H1 (cell line): ENCODE measurements around the gene ZDHHC9. TPM values are rescaled to one million over a fixed set of nuclear protein-coding genes. Genes with fewer than 3 reads are reported as not detected.

Experiments used
- CTCF ChIA-PET: fragments of 300-600 bp; sonication (Branson Sonifier 250); formaldehyde crosslinking; loops from one replicate; lab custom pipeline; 2021; ENCODE audit not compliant: partially characterized antibody; lab: Charles Lee
- POLR2A ChIA-PET: fragments of 300-600 bp; sonication (Branson Sonifier 250); formaldehyde crosslinking; loops from one replicate; lab custom pipeline; 2021; ENCODE audit warnings: inconsistent platforms; ENCODE audit not compliant: partially characterized antibody; lab: Charles Lee
- DNase-seq, 2 experiments: peaks; one replicate each; pipeline versions ENCODE4 v3.0.0 to v3.0.0-alpha.2; 2010 to 2022; ENCODE audit warnings: low spot score in 2 of 2, low read depth in 1 of 2, mixed read lengths in 1 of 2
- FAIRE-seq: peaks from 2 replicates; lab custom pipeline; 2011; peaks lifted over from hg19 to GRCh38; lab: Jason Lieb, UNC
- H2AFZ ChIP-seq: 2 replicates; pipeline ENCODE4 v1.8.1; 2012; ENCODE audit warnings: low read length, inconsistent platforms
- H2AK5ac ChIP-seq: 2 replicates; pipeline ENCODE4 v1.6.1; 2013; ENCODE audit warnings: low read depth, low read length
- H2BK120ac ChIP-seq: replicated peaks from 2 replicates; pipeline ENCODE3; 2013; ENCODE audit warnings: low read depth, low read length, inconsistent platforms
- H2BK12ac ChIP-seq: 2 replicates; pipeline ENCODE4 v1.6.1; 2013; ENCODE audit warnings: low read depth, low read length
- H2BK15ac ChIP-seq: 2 replicates; pipeline ENCODE4 v1.6.1; 2013; ENCODE audit warnings: low read length
- H2BK20ac ChIP-seq: 2 replicates; pipeline ENCODE4 v1.6.1; 2013; ENCODE audit warnings: low read length
- H2BK5ac ChIP-seq: 2 replicates; pipeline ENCODE4 v1.6.1; 2013; ENCODE audit warnings: low read depth, low read length
- H3K14ac ChIP-seq: 2 replicates; pipeline ENCODE4 v1.6.1; 2013; ENCODE audit warnings: inconsistent platforms; ENCODE audit not compliant: insufficient read length
- H3K18ac ChIP-seq: 2 replicates; pipeline ENCODE4 v1.6.1; 2013; ENCODE audit warnings: low read length; ENCODE audit errors: extremely low read depth
- H3K23ac ChIP-seq: 2 replicates; pipeline ENCODE4 v1.6.1; 2013; ENCODE audit warnings: inconsistent platforms; ENCODE audit not compliant: insufficient read length
- H3K23me2 ChIP-seq: 2 replicates; pipeline ENCODE4 v1.6.1; 2013; ENCODE audit warnings: low read depth, low read length
- H3K27ac ChIP-seq: 2 replicates; pipeline ENCODE4 v1.6.1; 2011; ENCODE audit warnings: low read depth, low read length, inconsistent platforms
- H3K27me3 ChIP-seq, 4 experiments: replicated peaks in 1 of 4; 1 replicate in 1 of 4; 2 replicates in 3 of 4; pipeline versions ENCODE4 v1.6.1 to v1.8.1; 2011 to 2013; ENCODE audit warnings: low read length in 3 of 4, mild to moderate bottlenecking in 3 of 4, inconsistent platforms in 2 of 4, mixed read lengths in 2 of 4, moderate library complexity in 1 of 4; ENCODE audit not compliant: control insufficient read depth in 3 of 4, insufficient read depth in 3 of 4; ENCODE audit errors: extremely low read depth in 1 of 4
- H3K36me3 ChIP-seq, 4 experiments: 2 replicates each; pipeline versions ENCODE4 v1.6.1 to v1.8.1; 2011 to 2013; ENCODE audit warnings: mild to moderate bottlenecking in 4 of 4, low read length in 3 of 4, moderate library complexity in 2 of 4, control low read depth in 1 of 4, inconsistent platforms in 1 of 4; ENCODE audit not compliant: insufficient read depth in 4 of 4, control insufficient read depth in 2 of 4
- H3K4ac ChIP-seq: replicated peaks from 2 replicates; pipeline ENCODE3; 2013; ENCODE audit warnings: low read length, low read depth, mixed read lengths, inconsistent platforms; ENCODE audit not compliant: insufficient read length
- H3K4me1 ChIP-seq, 4 experiments: replicated peaks in 1 of 4; 1 replicate in 1 of 4; 2 replicates in 3 of 4; pipeline versions ENCODE4 v1.6.1 to v1.8.1; 2011 to 2013; ENCODE audit warnings: low read length in 3 of 4, inconsistent platforms in 2 of 4, mixed read lengths in 1 of 4; ENCODE audit not compliant: insufficient read depth in 4 of 4, control insufficient read depth in 3 of 4
- H3K4me2 ChIP-seq, 2 experiments: 2 replicates each; pipeline versions ENCODE4 v1.6.1 to v1.8.1; 2011 to 2013; ENCODE audit warnings: low read depth in 2 of 2, low read length in 2 of 2, control low read depth in 1 of 2, inconsistent platforms in 1 of 2, mild to moderate bottlenecking in 1 of 2; ENCODE audit not compliant: insufficient read depth in 1 of 2
- H3K4me3 ChIP-seq, 4 experiments: fragments of 200-600, 300-600 bp in 1 of 4; sonication (generic), shearing (Covaris generic), sonication (Bioruptor Twin) in 1 of 4; 2 replicates each; pipeline versions ENCODE4 v1.5.1 to v1.8.1; 2011 to 2016; ENCODE audit warnings: low read length in 4 of 4, low read depth in 3 of 4, control low read depth in 2 of 4, inconsistent platforms in 2 of 4, mild to moderate bottlenecking in 2 of 4, mixed read lengths in 1 of 4, moderate library complexity in 1 of 4; ENCODE audit not compliant: insufficient read depth in 2 of 4; ENCODE audit errors: extremely low read depth in 1 of 4
- H3K56ac ChIP-seq: replicated peaks from 2 replicates; pipeline ENCODE3; 2013; ENCODE audit warnings: low read depth, mild to moderate bottlenecking, mixed read lengths, low read length, inconsistent platforms; ENCODE audit not compliant: insufficient read length
- H3K79me1 ChIP-seq: 2 replicates; pipeline ENCODE4 v1.6.1; 2013; ENCODE audit warnings: low read depth, low read length, control low read depth
- H3K79me2 ChIP-seq, 2 experiments: 2 replicates each; pipeline versions ENCODE4 v1.6.1 to v1.8.1; 2012 to 2013; ENCODE audit warnings: low read length in 2 of 2, mild to moderate bottlenecking in 2 of 2, inconsistent platforms in 1 of 2; ENCODE audit not compliant: insufficient read depth in 2 of 2, control insufficient read depth in 1 of 2
- H3K9ac ChIP-seq, 4 experiments: replicated peaks in 1 of 4; 1 replicate in 1 of 4; 2 replicates in 3 of 4; pipeline versions ENCODE4 v1.6.1 to v1.8.1; 2011 to 2013; ENCODE audit warnings: low read depth in 3 of 4, low read length in 3 of 4, control low read depth in 2 of 4, mild to moderate bottlenecking in 2 of 4, moderate library complexity in 2 of 4, inconsistent platforms in 1 of 4; ENCODE audit errors: extremely low read depth in 1 of 4
- H3K9me3 ChIP-seq, 2 experiments: 2 replicates each; pipeline versions ENCODE4 v1.6.1 to v1.8.1; 2012 to 2013; ENCODE audit warnings: mild to moderate bottlenecking in 2 of 2, moderate library complexity in 2 of 2, control low read depth in 1 of 2, inconsistent platforms in 1 of 2, low read depth in 1 of 2, low read length in 1 of 2, mixed read lengths in 1 of 2; ENCODE audit not compliant: insufficient read depth in 2 of 2
- H4K20me1 ChIP-seq, 2 experiments: replicated peaks in 1 of 2; 2 replicates each; pipeline versions ENCODE3 to v1.8.1; 2011 to 2013; ENCODE audit warnings: inconsistent platforms in 2 of 2, low read length in 2 of 2, mild to moderate bottlenecking in 1 of 2; ENCODE audit not compliant: insufficient read depth in 2 of 2, control insufficient read depth in 1 of 2
- H4K5ac ChIP-seq: 2 replicates; pipeline ENCODE4 v1.6.1; 2013; ENCODE audit warnings: low read length, low read depth, mixed read lengths, inconsistent platforms; ENCODE audit not compliant: insufficient read length
- H4K8ac ChIP-seq: 2 replicates; pipeline ENCODE4 v1.8.0; 2013; ENCODE audit warnings: mild to moderate bottlenecking, moderate library complexity, low read length, inconsistent platforms; ENCODE audit not compliant: insufficient read depth; ENCODE audit errors: extremely low read depth
- H4K91ac ChIP-seq: replicated peaks from 2 replicates; pipeline ENCODE3; 2013; ENCODE audit warnings: low read length, mixed read lengths, inconsistent platforms; ENCODE audit not compliant: insufficient read length
- ATF3 ChIP-seq: IDR thresholded peaks from 2 replicates; pipeline ENCODE4 v1.6.1; 2011; ENCODE audit warnings: low read depth, mild to moderate bottlenecking, low read length; ENCODE audit not compliant: insufficient read depth
- CBX5 ChIP-seq: fragments of 300-800, 300-1000 bp; sonication (generic); IDR thresholded peaks from 2 replicates; pipeline ENCODE4 v1.7.1; 2016; ENCODE audit warnings: antibody characterized with exemption, low read length, low read depth
- CBX8 ChIP-seq: fragments of 300-800, 300-1000 bp; sonication (generic); IDR thresholded peaks from 2 replicates; pipeline ENCODE4 v1.7.1; 2016; ENCODE audit warnings: low read depth, low read length, borderline replicate concordance
- EGR1 ChIP-seq: IDR thresholded peaks from 2 replicates; pipeline ENCODE4 v1.6.1; 2011; ENCODE audit warnings: low read depth, low read length, borderline replicate concordance
- SIX5 ChIP-seq: IDR thresholded peaks from 2 replicates; pipeline ENCODE4 v1.6.1; 2011; ENCODE audit warnings: mild to moderate bottlenecking, low read depth, low read length
- SP4 ChIP-seq: IDR thresholded peaks from 2 replicates; pipeline ENCODE4 v1.6.1; 2012; ENCODE audit warnings: low read length, inconsistent platforms
- WGBS, 2 experiments: shearing (Covaris generic) in 1 of 2; methylation state at CpG; one replicate each; pipeline versions ENCODE4 v1.1.6 to v1.1.7; 2013 to 2015; ENCODE audit warnings: low lambda C conversion rate in 2 of 2, mixed read lengths in 2 of 2, inconsistent platforms in 1 of 2, low coverage in 1 of 2, missing lambda C conversion rate in 1 of 2; ENCODE audit not compliant: insufficient replicate concordance in 2 of 2, insufficient coverage in 1 of 2, insufficient read length in 1 of 2; ENCODE audit errors: extremely low coverage in 1 of 2, missing lambda C conversion rate in 1 of 2; 5-methylcytosine and 5-hydroxymethylcytosine counted together
- polyA plus RNA-seq, 7 experiments: library from polyadenylated mRNA; depleted of rRNA in 3 of 7; stranded (reverse) in 5 of 7; unstranded in 2 of 7; fragments of >200 nt in 5 of 7; fragments of 200-250 nt in 2 of 7; gene quantifications; 1 replicate in 5 of 7; 2 replicates in 1 of 7; 4 replicates in 1 of 7; pipeline versions ENCODE4 v1.2.1 to v1.2.3, GENCODE V29; 2011 to 2013; ENCODE audit warnings: missing spikeins in 2 of 7, mixed read lengths in 2 of 7
- total RNA-seq: library from RNA; stranded (reverse); fragmentation: NEBNext Ultra II Directional; extraction: Animal tissue kit (Norgen Biotek cat#: 25700); gene quantifications from 2 replicates; pipeline ENCODE4 v1.2.1, GENCODE V29; 2021

The ZDHHC9 gene
- total and polyA plus RNA-seq, 2 of the 8 experiments (the other 6 are each of a cell fraction or from before 2014, with no cell fraction given), result 18.1 to 28.3 TPM

GRCh38 chrX:129875669-129876068 lies 32.0 kb upstream of the ZDHHC9 start:
- no peaks in the 10 kb centered on the region for H4K20me1 ChIP-seq
- H2BK120ac ChIP-seq, result no peak overlapping the region
- DNase-seq (no peak), FAIRE-seq (no peak)
- H3K4me2 ChIP-seq, result no peak overlapping the region
- no peak overlapping the region for H3K4ac ChIP-seq
- H3K4me1 ChIP-seq, result peaks cover 0 to 2% (median 0%) of the 10 kb centered on the region in 4 experiments; a peak in 1 of 7 replicates
- WGBS, 2 experiments, result 95% methylated on average over 3 of the region's 3 CpGs; no CpG with 5 or more reads in 1 of the 2 experiments
- H3K56ac ChIP-seq, result no peak overlapping the region
- no peak overlapping the region for H3K18ac ChIP-seq
- no peak overlapping the region for H3K14ac ChIP-seq
- no peaks in the 10 kb centered on the region for H3K9me3 ChIP-seq
- no peak overlapping the region for H2BK12ac ChIP-seq
- H2BK15ac ChIP-seq, result no peak overlapping the region
- H4K8ac ChIP-seq, result no peak overlapping the region
- H3K36me3 ChIP-seq, result no peaks in the 10 kb centered on the region
- H4K91ac ChIP-seq, result no peak overlapping the region
- H3K79me2 ChIP-seq, result no peaks in the 10 kb centered on the region
- H2BK20ac ChIP-seq, result no peak overlapping the region
- no peak overlapping the region for H4K5ac ChIP-seq
- no peaks in the 10 kb centered on the region for H3K23me2 ChIP-seq
- H3K23ac ChIP-seq, result no peak overlapping the region
- no peak overlapping the region for H2AFZ ChIP-seq
- H3K79me1 ChIP-seq, result no peaks in the 10 kb centered on the region
- no peaks in the 10 kb centered on the region for H3K27me3 ChIP-seq
- H3K9ac ChIP-seq, result no peak overlapping the region
- ChIA-PET POLR2A (no interaction called here), CTCF (no interaction called here)
- H2AK5ac ChIP-seq, result no peak overlapping the region
- no peak overlapping the region for H3K4me3 ChIP-seq
- no peak overlapping the region for H2BK5ac ChIP-seq
- TF ChIP-seq ATF3 (no peak), EGR1 (no peak), CBX5 (no peak), CBX8 (no peak), SP4 (no peak), SIX5 (no peak)
- no peak overlapping the region for H3K27ac ChIP-seq
